HCT116 (cell line): ENCODE results near the gene STARD5.

Source experiments
- CTCF ChIP-seq, 3 experiments: fragments of 200-600 bp in 1 of 3; sonication (generic) in 1 of 3; IDR thresholded peaks in 2 of 3; conservative IDR thresholded peaks in 1 of 3; 2 replicates each; pipeline ENCODE4 v1.5.1; 2012 to 2017; ENCODE audit warnings: low read depth in 2 of 3, low read length in 2 of 3, antibody characterized with exemption in 1 of 3, borderline replicate concordance in 1 of 3, control low read depth in 1 of 3, mild to moderate bottlenecking in 1 of 3, mixed read lengths in 1 of 3, mixed run types in 1 of 3, moderate library complexity in 1 of 3; ENCODE audit not compliant: insufficient read depth in 1 of 3
- JUND ChIP-seq: IDR thresholded peaks from 2 replicates; pipeline ENCODE4 v1.6.1; 2012
- POLR2A ChIP-seq: IDR thresholded peaks from 2 replicates; pipeline ENCODE4 v1.7.0; 2011; ENCODE audit warnings: borderline replicate concordance; ENCODE audit not compliant: insufficient read depth, insufficient read length; ENCODE audit errors: extremely low read depth
- RAD21 ChIP-seq: IDR thresholded peaks from 2 replicates; pipeline ENCODE4 v1.6.1; 2012; ENCODE audit warnings: low read depth, mild to moderate bottlenecking
- ZNF274 ChIP-seq: fragments of 200-500 bp; sonication (Bioruptor generic); IDR thresholded peaks from 2 replicates; pipeline ENCODE4 v1.6.1; 2014; ENCODE audit warnings: mild to moderate bottlenecking, low read depth, low read length, inconsistent platforms
- TF ChIP-seq, protein P1 (sequence below): IDR thresholded peaks from 2 replicates; pipeline ENCODE4 v1.6.1; 2012

- TF ChIP-seq CTCF (IDR thresholded peaks at IDR 0.05 in 2 of 3, conservative IDR thresholded peaks at IDR 0.05 in 1 of 3; ENCODE audit: borderline replicate concordance in 1 of 3, insufficient read depth in 1 of 3, low read depth in 2 of 3, low read length in 2 of 3) (no peak), POLR2A (no peak), JUND (peak; percentile 96), RAD21 (no peak), ZNF274 (no peak)
- TF ChIP-seq, protein P1, sequence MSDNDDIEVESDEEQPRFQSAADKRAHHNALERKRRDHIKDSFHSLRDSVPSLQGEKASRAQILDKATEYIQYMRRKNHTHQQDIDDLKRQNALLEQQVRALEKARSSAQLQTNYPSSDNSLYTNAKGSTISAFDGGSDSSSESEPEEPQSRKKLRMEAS: peak; percentile 85
Measured at GRCh38 chr15:81312790-81313543, 11.0 kb downstream of the STARD5 start.
